WI38 (cell line): ENCODE data around the gene ACSS3.

Experiments used
- H3K4me3 ChIP-seq: 2 replicates; pipeline ENCODE4 v1.5.1; 2011; ENCODE audit warnings: low read depth, mild to moderate bottlenecking, control low read depth, low read length
- CTCF ChIP-seq: IDR thresholded peaks from 2 replicates; pipeline ENCODE4 v1.5.1; 2012; ENCODE audit warnings: low read depth, mild to moderate bottlenecking, control low read depth, low read length

Gene ACSS3

GRCh38 chr12:81083906-81084513 lies 6.1 kb downstream of the ACSS3 start:
- no peak for TF ChIP-seq CTCF
- no peak overlapping the region for H3K4me3 ChIP-seq

GRCh38 chr12:81084811-81085350 lies 7.0 kb downstream of the ACSS3 start:
- no peak overlapping the region for H3K4me3 ChIP-seq
- TF ChIP-seq CTCF: no peak

GRCh38 chr12:81085832-81086231 lies 8.0 kb downstream of the ACSS3 start:
- TF ChIP-seq CTCF: no peak
- H3K4me3 ChIP-seq: no peak overlapping the region

GRCh38 chr12:81086342-81086741 lies 8.5 kb downstream of the ACSS3 start:
- no peak overlapping the region for H3K4me3 ChIP-seq
- TF ChIP-seq CTCF: no peak

- no peak for TF ChIP-seq CTCF
- H3K4me3 ChIP-seq: no peak overlapping the region
Measured at GRCh38 chr12:81088221-81088620, 10.3 kb downstream of the ACSS3 start.

- no peak for TF ChIP-seq CTCF
- no peak overlapping the region for H3K4me3 ChIP-seq
Measured at GRCh38 chr12:81089412-81089811, 11.5 kb downstream of the ACSS3 start.

- H3K4me3 ChIP-seq: no peak overlapping the region
- TF ChIP-seq CTCF: no peak
Measured at GRCh38 chr12:81092053-81092452, 14.2 kb downstream of the ACSS3 start.
